HCT116 (cell line): ENCODE measurements around the gene AMHR2. TPM values are rescaled to one million over a fixed set of nuclear protein-coding genes. Genes with fewer than 3 reads are reported as not detected.
A peak's percentile ranks its signal among the peaks of the same experiment; 100 is the strongest.

Experiments used
- ATAC-seq: fragments of 200-7000 bp; cut with Tn5 transposase; 2 replicates; pipeline ENCODE4 v1.9.1; 2020; ENCODE audit warnings: mild to moderate bottlenecking, moderate library complexity
- BruUV-seq: library from RNA; stranded (reverse); fragments of 400-500 nt; replicated peaks from 2 replicates; lab custom pipeline; 2021; lab: Mats Ljungman, UMichigan
- CTCF ChIA-PET: fragments of 300-600 bp; sonication (Branson Sonifier 250); formaldehyde crosslinking; loops from one replicate; lab custom pipeline; 2021; ENCODE audit warnings: antibody characterized with exemption; lab: Charles Lee
- POLR2A ChIA-PET: fragments of 300-600, 350-600 bp; sonication (Branson Sonifier 250); formaldehyde crosslinking; loops from one replicate; lab custom pipeline; 2021; ENCODE audit warnings: antibody characterized with exemption; lab: Charles Lee
- RAD21 ChIA-PET, 2 experiments: fragments of 300-600 bp; sonication (Branson Sonifier 250); formaldehyde crosslinking; loops; one replicate each; lab custom pipeline; 2023; ENCODE audit warnings: low total read pairs in 2 of 2; ENCODE audit not compliant: uncharacterized antibody in 2 of 2, unreplicated experiment in 2 of 2, low non-redundant PET in 1 of 2; lab: Charles Lee
- DNase-seq: peaks from one replicate; pipeline ENCODE4 v3.0.0-alpha.2; 2010; ENCODE audit warnings: low read depth, low spot score
- H2AFZ ChIP-seq: fragments of 200-600 bp; shearing (Covaris generic), sonication (generic); 2 replicates; pipeline ENCODE4 v1.6.1; 2017; ENCODE audit warnings: low read depth, mixed run types, mixed read lengths, antibody characterized with exemption, low read length; ENCODE audit not compliant: poor library complexity, severe bottlenecking
- H3K27ac ChIP-seq: 2 replicates; pipeline ENCODE4 v1.5.1; 2012; ENCODE audit warnings: low read depth, low read length
- H3K27me3 ChIP-seq: fragments of 200-600 bp; sonication (generic); 2 replicates; pipeline ENCODE4 v1.6.1; 2016; ENCODE audit warnings: mixed run types, low read length, mixed read lengths; ENCODE audit not compliant: insufficient read depth
- H3K36me3 ChIP-seq, 2 experiments: fragments of 200-500 bp in 1 of 2; fragments of 200-600 bp in 1 of 2; sonication (Bioruptor generic) in 1 of 2; sonication (generic) in 1 of 2; 2 replicates each; pipeline versions ENCODE4 v1.5.1 to v1.6.1; 2014 to 2016; ENCODE audit warnings: low read length in 2 of 2, inconsistent platforms in 1 of 2, mixed read lengths in 1 of 2, mixed run types in 1 of 2; ENCODE audit not compliant: insufficient read depth in 2 of 2, control insufficient read depth in 1 of 2
- H3K4me1 ChIP-seq, 2 experiments: fragments of 200-600 bp in 1 of 2; sonication (generic) in 1 of 2; 2 replicates each; pipeline versions ENCODE4 v1.5.1 to v1.6.1; 2012 to 2017; ENCODE audit warnings: low read length in 2 of 2, inconsistent platforms in 1 of 2, mild to moderate bottlenecking in 1 of 2, mixed read lengths in 1 of 2, mixed run types in 1 of 2, moderate library complexity in 1 of 2; ENCODE audit not compliant: insufficient read depth in 2 of 2, control insufficient read depth in 1 of 2
- H3K4me2 ChIP-seq: fragments of 200-600 bp; sonication (generic); 2 replicates; pipeline ENCODE4 v1.6.1; 2017; ENCODE audit warnings: mixed run types, low read length, mixed read lengths
- H3K4me3 ChIP-seq, 2 experiments: fragments of 200-600 bp in 1 of 2; sonication (generic) in 1 of 2; replicated peaks in 1 of 2; 2 replicates each; pipeline ENCODE4 v1.5.1; 2011 to 2016; ENCODE audit warnings: low read length in 2 of 2, control low read depth in 1 of 2, low read depth in 1 of 2, mild to moderate bottlenecking in 1 of 2, mixed read lengths in 1 of 2, mixed run types in 1 of 2
- H3K79me2 ChIP-seq: fragments of 200-600 bp; sonication (generic); 2 replicates; pipeline ENCODE4 v1.6.1; 2017; ENCODE audit warnings: mild to moderate bottlenecking, mixed run types, low read length, moderate library complexity, mixed read lengths; ENCODE audit not compliant: insufficient read depth
- H3K9ac ChIP-seq: fragments of 200-600 bp; sonication (generic); 2 replicates; pipeline ENCODE4 v1.6.1; 2016; ENCODE audit warnings: low read length, mixed read lengths
- H3K9me2 ChIP-seq: fragments of 200-600 bp; sonication (generic), shearing (Covaris generic); 2 replicates; pipeline ENCODE4 v1.6.1; 2017; ENCODE audit warnings: mixed run types, mild to moderate bottlenecking, moderate library complexity; ENCODE audit not compliant: insufficient read depth
- H3K9me3 ChIP-seq, 2 experiments: fragments of 200-500 bp in 1 of 2; fragments of 200-600 bp in 1 of 2; sonication (Bioruptor generic) in 1 of 2; sonication (generic) in 1 of 2; 2 replicates each; pipeline ENCODE4 v1.6.1; 2014 to 2017; ENCODE audit warnings: low read length in 2 of 2, mixed read lengths in 2 of 2, inconsistent platforms in 1 of 2, low read depth in 1 of 2, mild to moderate bottlenecking in 1 of 2, mixed run types in 1 of 2, moderate library complexity in 1 of 2; ENCODE audit not compliant: control insufficient read depth in 1 of 2, insufficient read depth in 1 of 2
- H4K20me1 ChIP-seq: fragments of 200-600 bp; sonication (generic), shearing (Covaris generic); 2 replicates; pipeline ENCODE4 v1.6.1; 2017; ENCODE audit warnings: mixed run types, mild to moderate bottlenecking, moderate library complexity; ENCODE audit not compliant: insufficient read depth
- CBX3 ChIP-seq: IDR thresholded peaks from 2 replicates; pipeline ENCODE4 v1.6.1; 2012; ENCODE audit warnings: low read depth
- CEBPB ChIP-seq: IDR thresholded peaks from 2 replicates; pipeline ENCODE4 v1.6.1; 2012; ENCODE audit warnings: low read depth
- EGR1 ChIP-seq: IDR thresholded peaks from 2 replicates; pipeline ENCODE4 v1.6.1; 2012; ENCODE audit warnings: low read depth
- ELF1 ChIP-seq: IDR thresholded peaks from 2 replicates; pipeline ENCODE4 v1.6.1; 2012; ENCODE audit warnings: low read depth, borderline replicate concordance
- EZH2 ChIP-seq: fragments of 200-600 bp; sonication (generic); IDR thresholded peaks from 2 replicates; pipeline ENCODE4 v1.6.1; 2017; ENCODE audit warnings: antibody characterized with exemption, mixed run types
- EZH2phosphoT487 ChIP-seq: fragments of 200-600 bp; IDR thresholded peaks from 2 replicates; pipeline ENCODE4 v1.6.1; 2018; ENCODE audit warnings: antibody characterized with exemption, borderline replicate concordance
- FOSL1 ChIP-seq: IDR thresholded peaks from 2 replicates; pipeline ENCODE4 v1.6.1; 2012; ENCODE audit warnings: low read depth
- POLR2AphosphoS5 ChIP-seq: IDR thresholded peaks from 2 replicates; pipeline ENCODE4 v1.6.1; 2011; ENCODE audit warnings: mild to moderate bottlenecking, low read depth, low read length, moderate library complexity
- SIN3A ChIP-seq: IDR thresholded peaks from 2 replicates; pipeline ENCODE4 v1.6.1; 2012; ENCODE audit warnings: low read depth
- SP1 ChIP-seq: IDR thresholded peaks from 2 replicates; pipeline ENCODE4 v1.6.1; 2012; ENCODE audit warnings: low read depth
- SRF ChIP-seq: IDR thresholded peaks from 2 replicates; pipeline ENCODE4 v1.6.1; 2012; ENCODE audit warnings: low read depth
- TCF7L2 ChIP-seq: IDR thresholded peaks from 2 replicates; pipeline ENCODE4 v1.7.0; 2011; ENCODE audit warnings: borderline replicate concordance, inconsistent platforms; ENCODE audit not compliant: insufficient read depth, insufficient read length; ENCODE audit errors: extremely low read depth
- YY1 ChIP-seq: IDR thresholded peaks from 2 replicates; pipeline ENCODE4 v1.6.1; 2011; ENCODE audit warnings: low read length, low read depth, moderate library complexity, mild to moderate bottlenecking; ENCODE audit not compliant: insufficient replicate concordance; ENCODE audit errors: extremely low read depth
- ZFX ChIP-seq: fragments of 450-650 bp; IDR thresholded peaks from 2 replicates; pipeline ENCODE4 v1.6.1; 2017
- ZNF274 ChIP-seq: fragments of 200-500 bp; sonication (Bioruptor generic); IDR thresholded peaks from 2 replicates; pipeline ENCODE4 v1.6.1; 2014; ENCODE audit warnings: mild to moderate bottlenecking, low read depth, low read length, inconsistent platforms
- intact Hi-C: fragments of 100-400 bp; cut with micrococcal nuclease; formaldehyde crosslinking; loops from 2 replicates; pipeline ENCODE4 v1.10.0; 2022
- total RNA-seq: library from RNA; stranded (reverse); gene quantifications from one replicate; pipeline ENCODE4 v1.2.1, GENCODE V29; 2021; ENCODE audit not compliant: unreplicated experiment
- TF ChIP-seq, protein P1 (sequence below): IDR thresholded peaks from 2 replicates; pipeline ENCODE4 v1.6.1; 2012
- TF ChIP-seq, protein P2 (sequence below), 3 experiments: fragments of 200-600 bp in 1 of 3; sonication (generic) in 1 of 3; IDR thresholded peaks in 2 of 3; conservative IDR thresholded peaks in 1 of 3; 2 replicates each; pipeline ENCODE4 v1.5.1; 2012 to 2017; ENCODE audit warnings: low read depth in 2 of 3, low read length in 2 of 3, antibody characterized with exemption in 1 of 3, borderline replicate concordance in 1 of 3, control low read depth in 1 of 3, mild to moderate bottlenecking in 1 of 3, mixed read lengths in 1 of 3, mixed run types in 1 of 3, moderate library complexity in 1 of 3; ENCODE audit not compliant: insufficient read depth in 1 of 3
- TF ChIP-seq, protein P3 (sequence below): IDR thresholded peaks from 2 replicates; pipeline ENCODE4 v1.6.1; 2012
- TF ChIP-seq, protein P4 (sequence below): IDR thresholded peaks from 2 replicates; pipeline ENCODE4 v1.6.1; 2011; ENCODE audit warnings: mild to moderate bottlenecking, low read length, moderate library complexity; ENCODE audit not compliant: insufficient replicate concordance; ENCODE audit errors: extremely low read depth

The AMHR2 gene
- total RNA-seq, 1 experiment from 2014 or later = not detected

DNA sequence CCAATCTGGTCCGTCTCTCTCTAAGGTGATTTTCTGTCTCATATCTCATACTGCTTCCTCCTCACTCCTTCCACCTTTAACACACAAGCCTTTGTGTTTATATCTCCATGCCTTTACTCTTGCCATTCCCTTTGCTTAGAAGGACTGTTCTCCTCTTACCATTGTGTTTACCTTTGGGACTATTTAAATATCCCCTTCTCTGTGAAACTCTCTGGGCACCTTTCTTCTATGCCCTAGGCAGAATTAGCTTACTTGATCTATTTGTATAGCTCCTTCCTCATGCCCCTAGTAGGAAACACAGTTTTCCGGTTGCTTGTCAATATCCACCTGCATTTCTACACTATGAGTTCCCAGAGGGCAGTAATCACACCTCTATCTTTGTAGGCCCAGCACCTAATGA is 3.9 kb upstream of the AMHR2 start:
- H4K20me1 ChIP-seq = no peaks in the 10 kb centered on the region
- peak overlapping the region; percentile 95; the same call in 1 of the 2 replicates for H3K27ac ChIP-seq
- BruUV-seq = no TSS peak
- no peaks in the 10 kb centered on the region for H3K79me2 ChIP-seq
- ChIA-PET RAD21 (no interaction called here), CTCF (interaction anchor here (0.9 to 4.2 kb wide), 5 partner anchors 13 to 98 kb away, joined by 3 to 81 read pairs (median 23); partner anchors contain the start of gene AAAS), POLR2A (interaction anchor here (0.6 to 3.0 kb wide), 5 partner anchors 21 to 82 kb away, joined by 3 to 20 read pairs (median 5); partner anchors contain the start of genes PRR13, SP1 and TARBP2)
- no peaks in the 10 kb centered on the region for H3K36me3 ChIP-seq
- H3K9ac ChIP-seq = no peak overlapping the region; the same call in 1 of the 2 replicates
- ATAC-seq (no peak), DNase-seq (no peak)
- no peak for TF ChIP-seq ZNF274
- TF ChIP-seq, protein P1, sequence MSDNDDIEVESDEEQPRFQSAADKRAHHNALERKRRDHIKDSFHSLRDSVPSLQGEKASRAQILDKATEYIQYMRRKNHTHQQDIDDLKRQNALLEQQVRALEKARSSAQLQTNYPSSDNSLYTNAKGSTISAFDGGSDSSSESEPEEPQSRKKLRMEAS = no peak
- no peak for TF ChIP-seq YY1
- TF ChIP-seq EZH2phosphoT487 = no peak
- TF ChIP-seq, protein P2, sequence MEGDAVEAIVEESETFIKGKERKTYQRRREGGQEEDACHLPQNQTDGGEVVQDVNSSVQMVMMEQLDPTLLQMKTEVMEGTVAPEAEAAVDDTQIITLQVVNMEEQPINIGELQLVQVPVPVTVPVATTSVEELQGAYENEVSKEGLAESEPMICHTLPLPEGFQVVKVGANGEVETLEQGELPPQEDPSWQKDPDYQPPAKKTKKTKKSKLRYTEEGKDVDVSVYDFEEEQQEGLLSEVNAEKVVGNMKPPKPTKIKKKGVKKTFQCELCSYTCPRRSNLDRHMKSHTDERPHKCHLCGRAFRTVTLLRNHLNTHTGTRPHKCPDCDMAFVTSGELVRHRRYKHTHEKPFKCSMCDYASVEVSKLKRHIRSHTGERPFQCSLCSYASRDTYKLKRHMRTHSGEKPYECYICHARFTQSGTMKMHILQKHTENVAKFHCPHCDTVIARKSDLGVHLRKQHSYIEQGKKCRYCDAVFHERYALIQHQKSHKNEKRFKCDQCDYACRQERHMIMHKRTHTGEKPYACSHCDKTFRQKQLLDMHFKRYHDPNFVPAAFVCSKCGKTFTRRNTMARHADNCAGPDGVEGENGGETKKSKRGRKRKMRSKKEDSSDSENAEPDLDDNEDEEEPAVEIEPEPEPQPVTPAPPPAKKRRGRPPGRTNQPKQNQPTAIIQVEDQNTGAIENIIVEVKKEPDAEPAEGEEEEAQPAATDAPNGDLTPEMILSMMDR (IDR thresholded peaks at IDR 0.05 in 2 of 3, conservative IDR thresholded peaks at IDR 0.05 in 1 of 3; ENCODE audit: borderline replicate concordance in 1 of 3, insufficient read depth in 1 of 3, low read depth in 2 of 3, low read length in 2 of 3) = no peak
- no peak for TF ChIP-seq POLR2AphosphoS5
- no peak for TF ChIP-seq SP1
- TF ChIP-seq, protein P3, sequence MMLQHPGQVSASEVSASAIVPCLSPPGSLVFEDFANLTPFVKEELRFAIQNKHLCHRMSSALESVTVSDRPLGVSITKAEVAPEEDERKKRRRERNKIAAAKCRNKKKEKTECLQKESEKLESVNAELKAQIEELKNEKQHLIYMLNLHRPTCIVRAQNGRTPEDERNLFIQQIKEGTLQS = no peak
- no peak for TF ChIP-seq EGR1
- no peak for TF ChIP-seq CBX3
- TF ChIP-seq TCF7L2 = no peak
- TF ChIP-seq SRF = no peak
- no peak for TF ChIP-seq ZFX
- TF ChIP-seq, protein P4, sequence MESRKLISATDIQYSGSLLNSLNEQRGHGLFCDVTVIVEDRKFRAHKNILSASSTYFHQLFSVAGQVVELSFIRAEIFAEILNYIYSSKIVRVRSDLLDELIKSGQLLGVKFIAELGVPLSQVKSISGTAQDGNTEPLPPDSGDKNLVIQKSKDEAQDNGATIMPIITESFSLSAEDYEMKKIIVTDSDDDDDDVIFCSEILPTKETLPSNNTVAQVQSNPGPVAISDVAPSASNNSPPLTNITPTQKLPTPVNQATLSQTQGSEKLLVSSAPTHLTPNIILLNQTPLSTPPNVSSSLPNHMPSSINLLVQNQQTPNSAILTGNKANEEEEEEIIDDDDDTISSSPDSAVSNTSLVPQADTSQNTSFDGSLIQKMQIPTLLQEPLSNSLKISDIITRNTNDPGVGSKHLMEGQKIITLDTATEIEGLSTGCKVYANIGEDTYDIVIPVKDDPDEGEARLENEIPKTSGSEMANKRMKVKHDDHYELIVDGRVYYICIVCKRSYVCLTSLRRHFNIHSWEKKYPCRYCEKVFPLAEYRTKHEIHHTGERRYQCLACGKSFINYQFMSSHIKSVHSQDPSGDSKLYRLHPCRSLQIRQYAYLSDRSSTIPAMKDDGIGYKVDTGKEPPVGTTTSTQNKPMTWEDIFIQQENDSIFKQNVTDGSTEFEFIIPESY = no peak
- TF ChIP-seq CEBPB = no peak
- TF ChIP-seq ELF1 = no peak
- TF ChIP-seq SIN3A = no peak
- TF ChIP-seq FOSL1 = no peak
- TF ChIP-seq EZH2 = no peak
- H3K9me2 ChIP-seq = no peaks in the 10 kb centered on the region
- H2AFZ ChIP-seq = no peak overlapping the region
- H3K4me1 ChIP-seq = peaks cover 16 to 26% of the 10 kb centered on the region in 2 experiments
- H3K9me3 ChIP-seq = no peaks in the 10 kb centered on the region
- no peak overlapping the region; a peak in 1 of 4 replicates for H3K4me3 ChIP-seq
- H3K27me3 ChIP-seq = no peaks in the 10 kb centered on the region
- H3K4me2 ChIP-seq = peak overlapping the region; percentile 84
- intact Hi-C loops = loop anchor here (2.0 kb wide), 2 partner anchors 39 to 89 kb away; partner anchors contain the start of gene SP1
